ENCODE measurements around the gene CCIN.

CCIN gene

DNA sequence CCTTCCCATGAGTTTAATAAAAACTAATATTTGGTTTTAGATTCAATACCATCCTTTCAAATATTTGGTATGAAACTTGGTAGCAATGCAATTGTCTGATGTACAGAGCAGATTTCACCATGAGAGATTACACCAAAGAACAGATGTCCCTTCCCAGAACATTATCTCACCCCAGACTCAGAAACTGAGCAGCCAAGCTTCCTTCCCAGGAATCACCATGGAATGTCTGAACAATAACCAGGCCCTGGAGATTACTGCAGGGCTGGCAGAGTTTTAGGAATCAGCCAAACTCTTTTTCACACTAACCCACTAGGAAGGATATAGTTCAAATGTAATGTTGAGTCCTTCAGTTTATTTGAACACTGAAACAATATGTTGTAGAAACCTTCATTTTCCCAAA, 45.4 kb downstream of the CCIN start:
- Histone ChIP-seq H3K9ac (ENCODE audit: low read depth, low read length, poor library complexity) (no peak overlapping the region), H2BK12ac (ENCODE audit: low read length) (no peak overlapping the region), H2BK120ac (ENCODE audit: low read depth, low read length) (no peak overlapping the region), H4K8ac (ENCODE audit: low read depth, low read length) (no peak overlapping the region), H3K4me2 (ENCODE audit: insufficient read depth, low read length, poor library complexity, severe bottlenecking) (no peak overlapping the region), H3K27me3 (ENCODE audit: control insufficient read depth in 3 of 3, insufficient read depth in 3 of 3, low read depth in 1 of 3, low read length in 3 of 3) (no peaks in the 10 kb centered on the region), H3K18ac (ENCODE audit: low read length) (no peak overlapping the region), H3K23ac (ENCODE audit: low read depth, low read length, poor library complexity) (no peak overlapping the region), H4K91ac (ENCODE audit: low read depth, low read length, poor library complexity) (no peak overlapping the region), H2BK15ac (ENCODE audit: low read length) (no peak overlapping the region), H3K14ac (ENCODE audit: low read length) (no peak overlapping the region), H2AFZ (ENCODE audit: low read length) (no peak overlapping the region), H3K4me3 (ENCODE audit: low read length in 2 of 2) (no peak overlapping the region), H3K4me1 (ENCODE audit: control insufficient read depth in 2 of 2, insufficient read depth in 1 of 2, low read depth in 1 of 2, low read length in 2 of 2) (peaks cover 0 to 3% of the 10 kb centered on the region in 2 donors), H3K27ac (replicated peaks; ENCODE audit: low read length) (no peak overlapping the region), H3K79me1 (ENCODE audit: low read depth, low read length) (peaks cover 6% of the 10 kb centered on the region), H3K36me3 (replicated peaks in 1 of 2; ENCODE audit: control insufficient read depth in 2 of 2, insufficient read depth in 2 of 2, low read length in 2 of 2) (peaks cover 43 to 97% of the 10 kb centered on the region in 2 donors), H2BK5ac (ENCODE audit: low read length) (no peak overlapping the region), H2AK5ac (ENCODE audit: low read depth, low read length) (no peak overlapping the region), H3K9me3 (replicated peaks in 1 of 2; ENCODE audit: control insufficient read depth in 2 of 2, insufficient read depth in 1 of 2, low read depth in 1 of 2, low read length in 2 of 2) (no peaks in the 10 kb centered on the region), H3K4ac (ENCODE audit: low read length) (no peak overlapping the region)
- no peak for DNase-seq (ENCODE audit: low spot score)

DNA sequence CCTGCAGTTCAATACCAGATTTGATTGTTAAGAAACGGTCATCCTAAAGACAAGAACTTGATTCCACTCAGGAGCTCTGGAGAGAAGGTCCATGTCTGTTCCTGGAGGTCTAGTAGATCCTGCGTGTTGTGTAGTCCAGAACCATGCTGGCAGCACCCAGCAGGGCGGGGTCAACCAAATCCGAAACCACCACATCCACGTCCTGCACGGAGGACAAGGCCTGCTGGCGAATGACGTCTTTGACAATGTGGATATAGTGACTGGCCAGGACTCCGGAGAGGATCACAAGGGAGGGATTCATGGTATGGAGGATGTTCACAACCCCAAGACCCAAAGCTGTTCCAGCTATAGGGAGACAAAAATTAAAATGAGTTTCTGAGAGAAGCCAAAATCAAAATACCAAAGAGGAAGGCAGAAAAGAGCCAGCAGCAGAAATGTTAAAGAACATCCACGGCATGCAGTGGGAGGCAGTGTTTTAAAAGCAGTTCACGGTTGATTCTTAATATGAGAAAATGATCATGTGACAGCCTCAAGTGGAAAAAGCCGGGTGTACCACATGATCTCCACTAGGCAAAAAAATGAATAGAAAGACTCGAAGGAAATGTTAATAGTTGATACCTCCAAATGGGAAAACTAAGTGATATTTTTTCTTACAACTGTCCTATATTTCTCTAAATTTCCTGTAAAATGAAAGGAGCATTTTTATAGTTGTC, 48.2 kb downstream of the CCIN start:
- Histone ChIP-seq H3K36me3 (replicated peaks in 1 of 2; ENCODE audit: control insufficient read depth in 2 of 2, insufficient read depth in 2 of 2, low read length in 2 of 2) (peaks cover 39 to 94% of the 10 kb centered on the region in 2 donors), H2BK120ac (ENCODE audit: low read depth, low read length) (no peak overlapping the region), H2BK15ac (ENCODE audit: low read length) (no peak overlapping the region), H3K79me1 (ENCODE audit: low read depth, low read length) (peaks cover under 1% of the 10 kb centered on the region), H3K4me3 (ENCODE audit: low read length in 2 of 2) (no peak overlapping the region), H2BK12ac (ENCODE audit: low read length) (no peak overlapping the region), H3K4ac (ENCODE audit: low read length) (no peak overlapping the region), H3K27ac (replicated peaks; ENCODE audit: low read length) (no peak overlapping the region), H2AK5ac (ENCODE audit: low read depth, low read length) (no peak overlapping the region), H4K91ac (ENCODE audit: low read depth, low read length, poor library complexity) (no peak overlapping the region), H3K14ac (ENCODE audit: low read length) (no peak overlapping the region), H2BK5ac (ENCODE audit: low read length) (no peak overlapping the region), H3K18ac (ENCODE audit: low read length) (no peak overlapping the region), H2AFZ (ENCODE audit: low read length) (no peak overlapping the region), H4K8ac (ENCODE audit: low read depth, low read length) (no peak overlapping the region), H3K27me3 (ENCODE audit: control insufficient read depth in 3 of 3, insufficient read depth in 3 of 3, low read depth in 1 of 3, low read length in 3 of 3) (no peaks in the 10 kb centered on the region), H3K23ac (ENCODE audit: low read depth, low read length, poor library complexity) (no peak overlapping the region), H3K4me1 (ENCODE audit: control insufficient read depth in 2 of 2, insufficient read depth in 1 of 2, low read depth in 1 of 2, low read length in 2 of 2) (no peaks in the 10 kb centered on the region), H3K9ac (ENCODE audit: low read depth, low read length, poor library complexity) (no peak overlapping the region), H3K4me2 (ENCODE audit: insufficient read depth, low read length, poor library complexity, severe bottlenecking) (no peak overlapping the region), H3K9me3 (replicated peaks in 1 of 2; ENCODE audit: control insufficient read depth in 2 of 2, insufficient read depth in 1 of 2, low read depth in 1 of 2, low read length in 2 of 2) (peaks cover under 1 to 2% of the 10 kb centered on the region in 2 donors)
- no CpG with 5 or more reads among the region's 13 CpGs for WGBS, 2 donors (ENCODE audit: extremely low coverage in 2 of 2, insufficient read length in 2 of 2, insufficient replicate concordance in 1 of 2)
- DNase-seq (ENCODE audit: low spot score), result no peak

DNA sequence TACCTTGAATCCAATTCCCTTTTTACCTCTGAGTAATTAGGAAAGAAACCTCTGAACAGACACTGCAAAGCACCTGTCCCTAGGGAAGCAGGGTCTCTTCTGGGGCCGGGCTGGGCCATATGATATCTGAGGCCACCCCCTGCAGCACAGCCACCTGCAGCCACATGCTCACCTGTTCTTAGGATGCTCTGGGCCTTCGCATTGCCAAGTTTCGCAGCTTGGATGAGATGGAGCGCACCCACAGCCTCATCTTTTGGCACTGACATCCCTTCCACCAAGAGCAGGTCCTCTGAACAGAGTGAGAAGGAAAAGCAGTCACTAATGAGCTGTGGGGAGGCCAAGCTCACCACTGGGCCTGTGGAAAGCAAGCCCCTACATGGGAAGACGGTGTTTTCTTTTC, 48.8 kb downstream of the CCIN start:
- Histone ChIP-seq H4K91ac (ENCODE audit: low read depth, low read length, poor library complexity) (no peak overlapping the region), H3K79me1 (ENCODE audit: low read depth, low read length) (peaks cover 1% of the 10 kb centered on the region), H2AFZ (ENCODE audit: low read length) (no peak overlapping the region), H3K23ac (ENCODE audit: low read depth, low read length, poor library complexity) (no peak overlapping the region), H2BK120ac (ENCODE audit: low read depth, low read length) (no peak overlapping the region), H3K27me3 (ENCODE audit: control insufficient read depth in 3 of 3, insufficient read depth in 3 of 3, low read depth in 1 of 3, low read length in 3 of 3) (no peaks in the 10 kb centered on the region), H2BK5ac (ENCODE audit: low read length) (no peak overlapping the region), H3K4me3 (ENCODE audit: low read length in 2 of 2) (no peak overlapping the region), H3K36me3 (replicated peaks in 1 of 2; ENCODE audit: control insufficient read depth in 2 of 2, insufficient read depth in 2 of 2, low read length in 2 of 2) (peaks cover 45 to 94% of the 10 kb centered on the region in 2 donors), H3K27ac (replicated peaks; ENCODE audit: low read length) (no peak overlapping the region), H3K4me1 (ENCODE audit: control insufficient read depth in 2 of 2, insufficient read depth in 1 of 2, low read depth in 1 of 2, low read length in 2 of 2) (no peaks in the 10 kb centered on the region), H3K9ac (ENCODE audit: low read depth, low read length, poor library complexity) (no peak overlapping the region), H3K4me2 (ENCODE audit: insufficient read depth, low read length, poor library complexity, severe bottlenecking) (no peak overlapping the region), H2AK5ac (ENCODE audit: low read depth, low read length) (no peak overlapping the region), H3K18ac (ENCODE audit: low read length) (no peak overlapping the region), H3K9me3 (replicated peaks in 1 of 2; ENCODE audit: control insufficient read depth in 2 of 2, insufficient read depth in 1 of 2, low read depth in 1 of 2, low read length in 2 of 2) (peaks cover 4 to 8% of the 10 kb centered on the region in 2 donors), H3K4ac (ENCODE audit: low read length) (no peak overlapping the region), H2BK12ac (ENCODE audit: low read length) (peak overlapping the region; percentile 4), H2BK15ac (ENCODE audit: low read length) (no peak overlapping the region), H3K14ac (ENCODE audit: low read length) (no peak overlapping the region), H4K8ac (ENCODE audit: low read depth, low read length) (no peak overlapping the region)
- no peak for DNase-seq (ENCODE audit: low spot score)
- WGBS, 2 donors (ENCODE audit: extremely low coverage in 2 of 2, insufficient read length in 2 of 2, insufficient replicate concordance in 1 of 2), result no CpG with 5 or more reads among the region's 5 CpGs

DNA sequence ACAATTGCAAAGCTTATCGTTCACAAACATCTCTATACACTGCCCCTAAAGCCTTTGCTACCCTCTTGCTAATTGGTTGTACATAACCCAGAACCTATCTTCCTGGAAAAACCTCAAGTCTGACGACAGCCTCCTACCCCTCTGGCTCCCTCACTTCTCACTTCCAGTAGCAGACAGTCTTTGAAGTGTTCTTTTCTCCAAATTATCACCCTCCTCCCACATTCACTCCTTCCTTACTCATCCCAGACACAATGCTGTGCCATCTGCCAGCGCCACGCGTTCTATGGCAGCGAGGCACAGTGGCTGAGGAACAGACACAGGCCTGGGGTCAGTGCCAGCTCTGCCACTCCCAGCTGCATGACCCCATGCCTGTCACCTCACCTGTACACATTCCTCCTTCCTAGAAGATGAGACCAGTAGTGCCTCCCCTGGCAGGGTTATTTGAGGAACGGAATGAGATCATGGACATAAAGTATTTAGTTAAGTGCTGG, 49.3 kb downstream of the CCIN start:
- no peak overlapping the region for H2BK12ac ChIP-seq (ENCODE audit: low read length)
- no peak overlapping the region for H4K91ac ChIP-seq (ENCODE audit: low read depth, low read length, poor library complexity)
- H2BK15ac ChIP-seq (ENCODE audit: low read length), result no peak overlapping the region
- no peak overlapping the region for H3K23ac ChIP-seq (ENCODE audit: low read depth, low read length, poor library complexity)
- no peak overlapping the region for H2BK5ac ChIP-seq (ENCODE audit: low read length)
- peaks cover 5 to 12% of the 10 kb centered on the region in 2 donors for H3K9me3 ChIP-seq (replicated peaks in 1 of 2; ENCODE audit: control insufficient read depth in 2 of 2, insufficient read depth in 1 of 2, low read depth in 1 of 2, low read length in 2 of 2)
- no peak overlapping the region for H3K4me3 ChIP-seq (ENCODE audit: low read length in 2 of 2)
- no peak for DNase-seq (ENCODE audit: low spot score)
- no peak overlapping the region for H3K9ac ChIP-seq (ENCODE audit: low read depth, low read length, poor library complexity)
- no peak overlapping the region for H3K18ac ChIP-seq (ENCODE audit: low read length)
- H3K4me2 ChIP-seq (ENCODE audit: insufficient read depth, low read length, poor library complexity, severe bottlenecking), result no peak overlapping the region
- no peaks in the 10 kb centered on the region for H3K27me3 ChIP-seq (ENCODE audit: control insufficient read depth in 3 of 3, insufficient read depth in 3 of 3, low read depth in 1 of 3, low read length in 3 of 3)
- no peak overlapping the region for H3K27ac ChIP-seq (replicated peaks; ENCODE audit: low read length)
- H2AK5ac ChIP-seq (ENCODE audit: low read depth, low read length), result no peak overlapping the region
- H2AFZ ChIP-seq (ENCODE audit: low read length), result no peak overlapping the region
- peaks cover 46 to 94% of the 10 kb centered on the region in 2 donors for H3K36me3 ChIP-seq (replicated peaks in 1 of 2; ENCODE audit: control insufficient read depth in 2 of 2, insufficient read depth in 2 of 2, low read length in 2 of 2)
- no CpG with 5 or more reads among the region's 7 CpGs for WGBS, 2 donors (ENCODE audit: extremely low coverage in 2 of 2, insufficient read length in 2 of 2, insufficient replicate concordance in 1 of 2)
- H3K79me1 ChIP-seq (ENCODE audit: low read depth, low read length), result peaks cover 1% of the 10 kb centered on the region
- no peak overlapping the region for H4K8ac ChIP-seq (ENCODE audit: low read depth, low read length)
- no peak overlapping the region for H3K14ac ChIP-seq (ENCODE audit: low read length)
- H3K4ac ChIP-seq (ENCODE audit: low read length), result no peak overlapping the region
- H3K4me1 ChIP-seq (ENCODE audit: control insufficient read depth in 2 of 2, insufficient read depth in 1 of 2, low read depth in 1 of 2, low read length in 2 of 2), result no peaks in the 10 kb centered on the region
- H2BK120ac ChIP-seq (ENCODE audit: low read depth, low read length), result no peak overlapping the region
